H1 (cell line): ENCODE measurements around the gene IL5. TPM values are rescaled to one million over a fixed set of nuclear protein-coding genes. Genes with fewer than 3 reads are reported as not detected.

ENCODE experiments used
- TEAD4 ChIP-seq: IDR thresholded peaks from 2 replicates; pipeline ENCODE4 v1.6.1; 2012; ENCODE audit warnings: low read depth, low read length, inconsistent platforms, mixed read lengths
- polyA plus RNA-seq, 7 experiments: library from polyadenylated mRNA; depleted of rRNA in 3 of 7; stranded (reverse) in 5 of 7; unstranded in 2 of 7; fragments of >200 nt in 5 of 7; fragments of 200-250 nt in 2 of 7; gene quantifications; 1 replicate in 5 of 7; 2 replicates in 1 of 7; 4 replicates in 1 of 7; pipeline versions ENCODE4 v1.2.1 to v1.2.3, GENCODE V29; 2011 to 2013; ENCODE audit warnings: missing spikeins in 2 of 7, mixed read lengths in 2 of 7
- total RNA-seq: library from RNA; stranded (reverse); fragmentation: NEBNext Ultra II Directional; extraction: Animal tissue kit (Norgen Biotek cat#: 25700); gene quantifications from 2 replicates; pipeline ENCODE4 v1.2.1, GENCODE V29; 2021

The IL5 gene
- total and polyA plus RNA-seq, 2 of the 8 experiments (the other 6 are each of a cell fraction or from before 2014, with no cell fraction given) = not detected

- no peak for TF ChIP-seq TEAD4
These were observed 38.6 kb downstream of the IL5 start (continued) for GRCh38 chr5:132504746-132505145.
